Measurements from ENCODE around the gene RBPJ.

RBPJ gene

DNA sequence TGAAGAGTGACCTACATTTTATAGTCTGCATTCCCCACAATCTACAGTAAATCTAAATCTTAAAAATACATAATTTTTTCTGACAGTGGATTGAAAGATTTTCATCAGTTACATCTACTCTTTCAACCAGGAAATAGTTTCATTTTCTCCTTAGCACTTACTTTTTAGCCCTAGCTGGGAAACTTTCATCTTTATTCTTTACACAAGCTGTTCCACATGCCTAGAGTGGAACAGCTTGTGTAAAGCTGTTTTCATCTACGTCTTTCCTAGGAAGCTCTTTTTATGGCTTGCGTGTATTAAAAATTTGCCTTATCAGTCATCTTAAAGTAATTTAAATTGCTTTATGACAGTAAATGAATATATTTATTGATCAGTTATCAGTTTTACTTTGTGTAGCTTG lies 40.5 kb downstream of the RBPJ start:
- 100% methylated on average over 1 of the region's 2 CpGs for WGBS
- no peaks in the 10 kb centered on the region for H3K27me3 ChIP-seq (ENCODE audit: insufficient read depth, low read length)
- no peak overlapping the region for H3K27ac ChIP-seq (ENCODE audit: low read depth, low read length)
- H3K36me3 ChIP-seq (ENCODE audit: insufficient read depth, low read length) = peaks cover 2% of the 10 kb centered on the region; the same call in 1 of the 2 replicates
- H3K9ac ChIP-seq (ENCODE audit: low read depth, low read length) = no peak overlapping the region
- no peak overlapping the region for H3K4me3 ChIP-seq (ENCODE audit: low read length)
- H3K9me3 ChIP-seq (ENCODE audit: insufficient read depth, low read depth, low read length) = no peaks in the 10 kb centered on the region
- peaks cover 17% of the 10 kb centered on the region for H3K4me1 ChIP-seq (ENCODE audit: insufficient read depth, low read length)

DNA sequence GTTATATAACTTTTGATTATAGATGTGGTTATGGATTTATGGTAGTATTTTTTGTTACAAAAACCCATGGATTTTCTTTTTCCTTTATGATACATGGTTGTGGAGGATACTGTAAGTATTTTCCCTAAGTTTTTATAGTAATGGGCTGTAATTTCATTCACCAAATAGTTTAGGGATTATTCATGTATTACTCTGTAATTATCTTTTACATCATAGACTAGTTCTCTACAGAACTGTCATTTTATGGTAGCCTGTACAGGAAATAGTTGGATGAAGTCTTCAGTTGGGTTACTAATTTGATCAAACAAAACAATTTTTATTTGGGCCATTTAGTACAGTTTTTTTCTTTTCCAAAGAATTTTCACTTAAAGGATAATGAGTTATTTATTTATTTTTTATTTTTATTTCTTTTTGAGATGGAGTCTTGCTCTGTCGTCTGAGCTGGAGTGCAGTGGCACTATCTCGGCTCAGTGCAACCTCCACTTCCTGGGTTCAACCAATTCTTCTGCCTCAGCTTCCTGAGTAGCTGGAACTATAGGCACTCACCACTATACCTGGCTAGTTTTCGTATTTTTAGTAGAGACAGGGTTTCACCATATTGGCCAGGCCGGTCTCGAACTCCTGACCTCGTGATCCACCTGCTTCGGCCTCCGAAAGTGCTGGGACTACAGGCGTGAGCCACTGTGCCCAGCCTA lies 42.1 kb downstream of the RBPJ start:
- Histone ChIP-seq H3K27me3 (ENCODE audit: insufficient read depth, low read length) (no peaks in the 10 kb centered on the region), H3K4me3 (ENCODE audit: low read length) (no peak overlapping the region), H3K9me3 (ENCODE audit: insufficient read depth, low read depth, low read length) (no peaks in the 10 kb centered on the region), H3K36me3 (ENCODE audit: insufficient read depth, low read length) (peaks cover 9% of the 10 kb centered on the region; the same call in 1 of the 2 replicates), H3K27ac (ENCODE audit: low read depth, low read length) (no peak overlapping the region), H3K4me1 (ENCODE audit: insufficient read depth, low read length) (peaks cover 22% of the 10 kb centered on the region), H3K9ac (ENCODE audit: low read depth, low read length) (no peak overlapping the region)
- 97% methylated on average over 9 of the region's 9 CpGs for WGBS

DNA sequence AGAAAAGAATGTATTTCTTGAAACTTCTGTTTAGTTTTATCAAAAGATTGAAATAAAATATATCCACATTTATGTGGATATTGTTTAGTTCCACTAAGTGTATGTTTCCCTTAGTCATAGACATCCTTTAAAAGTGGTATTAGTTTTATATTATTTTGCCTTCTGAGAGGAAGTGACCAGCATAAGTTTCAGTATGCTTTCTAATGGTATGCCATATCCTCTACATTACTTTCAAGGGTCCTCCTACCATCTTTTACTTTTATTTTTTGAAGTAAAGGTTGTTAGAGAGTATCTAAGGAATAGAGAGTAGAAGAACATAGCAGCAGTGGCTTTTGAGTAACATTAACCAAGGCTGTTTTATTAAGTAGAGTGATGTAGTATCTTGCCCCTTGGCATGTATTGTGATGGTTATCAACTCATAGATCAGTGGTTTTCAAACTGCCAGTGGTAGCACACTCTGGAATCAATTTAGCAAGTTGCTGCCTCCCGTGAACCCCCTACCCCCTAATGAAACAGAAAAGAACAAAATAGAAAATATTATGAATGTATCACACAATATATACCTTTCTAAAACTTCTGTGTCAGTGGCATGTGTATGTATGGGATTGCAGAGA lies 44.8 kb downstream of the RBPJ start:
- WGBS = no CpG with 5 or more reads among the region's 1 CpG
- Histone ChIP-seq H3K9me3 (ENCODE audit: insufficient read depth, low read depth, low read length) (no peaks in the 10 kb centered on the region), H3K27me3 (ENCODE audit: insufficient read depth, low read length) (no peaks in the 10 kb centered on the region), H3K4me3 (ENCODE audit: low read length) (no peak overlapping the region), H3K9ac (ENCODE audit: low read depth, low read length) (no peak overlapping the region), H3K4me1 (ENCODE audit: insufficient read depth, low read length) (peaks cover 26% of the 10 kb centered on the region), H3K27ac (ENCODE audit: low read depth, low read length) (no peak overlapping the region), H3K36me3 (ENCODE audit: insufficient read depth, low read length) (peaks cover 12% of the 10 kb centered on the region; the same call in 1 of the 2 replicates)

DNA sequence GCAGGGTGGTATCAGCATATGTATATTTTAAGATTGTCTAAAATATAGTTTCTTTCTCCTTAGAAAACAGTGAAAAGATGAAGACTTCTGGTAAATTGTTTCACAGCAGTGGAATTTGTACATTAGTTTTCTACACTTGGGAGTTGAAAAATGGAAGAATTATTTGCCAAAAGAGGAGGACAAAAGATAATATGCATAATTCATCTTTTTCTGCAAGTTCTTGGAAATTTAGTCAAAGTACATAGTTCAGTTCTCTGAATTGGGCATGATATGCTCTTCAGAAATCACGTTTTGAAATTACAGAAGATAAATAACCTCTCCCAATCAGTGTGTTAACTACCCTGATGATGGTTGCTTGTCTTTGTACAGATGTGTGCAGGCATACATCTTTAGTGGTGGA lies 47.0 kb downstream of the RBPJ start:
- Histone ChIP-seq H3K4me3 (ENCODE audit: low read length) (no peak overlapping the region), H3K9me3 (ENCODE audit: insufficient read depth, low read depth, low read length) (no peaks in the 10 kb centered on the region), H3K27ac (ENCODE audit: low read depth, low read length) (0 out of 2 replicates have a peak overlapping the region, but pooled peaks have one; percentile 9), H3K9ac (ENCODE audit: low read depth, low read length) (no peak overlapping the region), H3K4me1 (ENCODE audit: insufficient read depth, low read length) (peaks cover 41% of the 10 kb centered on the region), H3K36me3 (ENCODE audit: insufficient read depth, low read length) (peaks cover 12% of the 10 kb centered on the region; the same call in 1 of the 2 replicates), H3K27me3 (ENCODE audit: insufficient read depth, low read length) (no peaks in the 10 kb centered on the region)
- 90% methylated on average over 1 of the region's 1 CpG for WGBS

DNA sequence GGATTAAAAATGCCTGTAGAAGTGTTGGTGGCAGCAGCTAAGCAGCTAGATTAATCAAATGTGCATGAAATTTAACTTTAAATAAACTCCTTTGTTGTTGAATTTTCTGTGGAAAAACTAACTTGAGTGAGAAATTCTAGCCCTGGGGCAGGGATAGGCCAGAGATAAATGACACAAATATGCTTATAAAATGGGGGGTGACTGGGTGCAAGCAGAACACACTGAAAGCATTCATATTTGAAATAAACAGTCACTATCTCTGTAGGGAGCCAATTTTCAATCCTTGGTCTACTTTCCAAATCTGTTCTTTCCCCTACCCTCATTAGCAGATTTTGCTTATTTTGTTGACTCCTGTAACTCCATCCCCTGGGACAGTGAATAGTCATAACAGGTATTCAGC lies 47.9 kb downstream of the RBPJ start:
- peaks cover 45% of the 10 kb centered on the region for H3K4me1 ChIP-seq (ENCODE audit: insufficient read depth, low read length)
- H3K4me3 ChIP-seq (ENCODE audit: low read length) = no peak overlapping the region
- H3K36me3 ChIP-seq (ENCODE audit: insufficient read depth, low read length) = peaks cover 12% of the 10 kb centered on the region; the same call in 1 of the 2 replicates
- peak overlapping the region; percentile 31; the same call in 1 of the 2 replicates for H3K27ac ChIP-seq (ENCODE audit: low read depth, low read length)
- no peaks in the 10 kb centered on the region for H3K9me3 ChIP-seq (ENCODE audit: insufficient read depth, low read depth, low read length)
- no peak overlapping the region for H3K9ac ChIP-seq (ENCODE audit: low read depth, low read length)
- H3K27me3 ChIP-seq (ENCODE audit: insufficient read depth, low read length) = no peaks in the 10 kb centered on the region

DNA sequence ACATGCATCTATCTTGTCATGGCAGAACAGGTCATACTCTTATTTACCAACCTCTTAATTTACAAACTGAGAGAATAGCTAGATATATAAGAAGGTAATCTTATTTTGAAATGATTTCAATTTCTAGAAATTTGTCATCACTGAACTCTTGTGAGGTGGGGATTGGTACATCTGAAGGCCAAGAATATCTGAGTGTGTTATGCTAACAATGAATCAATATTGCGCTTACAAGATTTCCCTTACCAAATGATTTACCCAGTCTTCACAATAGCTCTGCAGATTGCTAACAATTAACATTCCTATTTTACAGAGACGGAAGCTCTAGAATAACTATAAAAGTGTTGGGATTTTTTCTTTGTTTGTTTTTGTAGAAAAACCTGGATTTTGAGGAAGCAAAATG lies 48.3 kb downstream of the RBPJ start:
- Histone ChIP-seq H3K4me3 (ENCODE audit: low read length) (no peak overlapping the region), H3K4me1 (ENCODE audit: insufficient read depth, low read length) (peaks cover 45% of the 10 kb centered on the region)

DNA sequence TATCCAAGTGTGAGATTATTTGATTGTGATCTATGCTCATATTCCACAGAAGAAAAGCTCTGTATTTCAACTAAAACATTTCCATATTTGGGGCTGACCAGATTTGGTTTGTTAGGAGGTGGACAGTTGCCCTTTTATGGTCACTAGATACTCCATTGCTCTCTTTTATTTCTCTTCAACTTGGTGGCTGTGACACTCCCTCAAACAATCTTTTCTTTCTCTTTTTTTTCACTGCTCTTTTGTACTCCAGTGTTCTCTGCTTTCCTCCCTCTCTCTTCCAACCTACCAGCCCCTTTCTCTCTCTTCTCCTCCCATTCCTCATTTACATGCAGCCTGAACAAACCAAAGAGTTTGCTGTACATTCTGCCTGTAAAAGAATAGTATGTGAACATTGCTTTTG lies 48.8 kb downstream of the RBPJ start:
- peaks cover 45% of the 10 kb centered on the region for H3K4me1 ChIP-seq (ENCODE audit: insufficient read depth, low read length)
- no peak overlapping the region for H3K9ac ChIP-seq (ENCODE audit: low read depth, low read length)
- H3K27ac ChIP-seq (ENCODE audit: low read depth, low read length) = peak overlapping the region; percentile 28; the same call in 1 of the 2 replicates
- no peak overlapping the region for H3K4me3 ChIP-seq (ENCODE audit: low read length)
- H3K27me3 ChIP-seq (ENCODE audit: insufficient read depth, low read length) = no peaks in the 10 kb centered on the region
- H3K9me3 ChIP-seq (ENCODE audit: insufficient read depth, low read depth, low read length) = no peaks in the 10 kb centered on the region
- peaks cover 12% of the 10 kb centered on the region; the same call in 1 of the 2 replicates for H3K36me3 ChIP-seq (ENCODE audit: insufficient read depth, low read length)

More for the DNA sequence above, 48.3 kb downstream of the RBPJ start:
- no peaks in the 10 kb centered on the region for H3K27me3 ChIP-seq (ENCODE audit: insufficient read depth, low read length)
- no peak overlapping the region for H3K9ac ChIP-seq (ENCODE audit: low read depth, low read length)
- H3K36me3 ChIP-seq (ENCODE audit: insufficient read depth, low read length) = peaks cover 12% of the 10 kb centered on the region; the same call in 1 of the 2 replicates
- WGBS = 91% methylated on average over 2 of the region's 2 CpGs
- no peaks in the 10 kb centered on the region for H3K9me3 ChIP-seq (ENCODE audit: insufficient read depth, low read depth, low read length)
- H3K27ac ChIP-seq (ENCODE audit: low read depth, low read length) = peak overlapping the region; percentile 28; the same call in 1 of the 2 replicates

DNA sequence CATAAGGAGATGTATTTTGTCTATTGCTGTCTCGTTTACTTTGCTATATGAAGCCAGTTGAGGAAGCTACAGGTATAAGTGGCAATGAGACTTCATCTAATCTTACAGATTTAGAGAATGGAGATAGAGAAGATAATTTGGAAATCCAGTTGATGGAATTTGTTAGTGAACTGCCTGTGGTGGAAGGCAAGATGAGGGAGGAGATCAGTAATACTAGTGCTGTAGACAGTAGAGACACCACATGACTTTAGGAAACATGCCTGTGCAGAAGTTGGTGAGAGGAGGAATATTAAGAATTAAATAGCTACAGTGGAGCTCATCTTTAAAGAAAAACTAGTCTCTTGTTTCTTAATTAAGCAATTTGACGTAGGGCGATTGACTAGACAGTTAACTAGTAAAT lies 51.3 kb downstream of the RBPJ start:
- Histone ChIP-seq H3K27me3 (ENCODE audit: insufficient read depth, low read length) (no peaks in the 10 kb centered on the region), H3K4me1 (ENCODE audit: insufficient read depth, low read length) (peaks cover 50% of the 10 kb centered on the region), H3K36me3 (ENCODE audit: insufficient read depth, low read length) (peaks cover 7% of the 10 kb centered on the region; the same call in 1 of the 2 replicates), H3K9me3 (ENCODE audit: insufficient read depth, low read depth, low read length) (no peaks in the 10 kb centered on the region), H3K4me3 (ENCODE audit: low read length) (no peak overlapping the region), H3K27ac (ENCODE audit: low read depth, low read length) (no peak overlapping the region; the same call in 1 of the 2 replicates), H3K9ac (ENCODE audit: low read depth, low read length) (no peak overlapping the region)
- WGBS = 98% methylated on average over 3 of the region's 3 CpGs

DNA sequence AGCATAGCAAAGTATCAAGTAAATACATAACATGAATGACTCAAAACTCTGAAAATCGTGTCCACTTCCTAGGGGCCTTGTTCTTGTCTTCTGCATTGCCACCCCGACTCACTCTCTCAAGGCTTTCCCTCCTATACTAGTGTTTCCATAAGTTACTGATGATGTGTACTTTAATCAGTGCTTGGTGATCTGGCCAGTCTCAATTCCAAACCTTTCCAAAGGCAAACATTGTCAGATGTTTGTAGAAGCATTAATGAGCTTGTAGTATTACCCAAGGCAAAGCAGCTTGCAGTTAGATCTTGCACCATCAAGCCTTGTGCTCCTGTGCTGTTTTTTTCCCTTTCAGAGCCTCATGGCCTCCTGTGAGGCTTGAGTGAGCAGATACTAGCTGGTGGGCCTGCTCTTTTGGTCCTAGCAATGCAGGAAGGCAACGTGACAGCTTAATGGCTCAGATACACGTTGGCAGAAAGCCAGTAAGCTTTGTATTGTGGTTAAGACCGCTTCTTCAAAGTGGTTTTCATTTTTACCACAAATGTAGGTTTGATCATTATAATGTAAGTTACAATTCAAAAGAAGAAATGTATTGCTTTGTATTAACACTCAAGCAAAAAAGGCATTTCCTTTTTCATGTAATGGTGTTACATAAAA lies 51.8 kb downstream of the RBPJ start:
- Histone ChIP-seq H3K9me3 (ENCODE audit: insufficient read depth, low read depth, low read length) (no peaks in the 10 kb centered on the region), H3K4me1 (ENCODE audit: insufficient read depth, low read length) (peaks cover 53% of the 10 kb centered on the region), H3K27me3 (ENCODE audit: insufficient read depth, low read length) (no peaks in the 10 kb centered on the region), H3K27ac (ENCODE audit: low read depth, low read length) (no peak overlapping the region), H3K36me3 (ENCODE audit: insufficient read depth, low read length) (peaks cover 5% of the 10 kb centered on the region; the same call in 1 of the 2 replicates), H3K4me3 (ENCODE audit: low read length) (no peak overlapping the region), H3K9ac (ENCODE audit: low read depth, low read length) (no peak overlapping the region)
- 64% methylated on average over 5 of the region's 5 CpGs for WGBS

DNA sequence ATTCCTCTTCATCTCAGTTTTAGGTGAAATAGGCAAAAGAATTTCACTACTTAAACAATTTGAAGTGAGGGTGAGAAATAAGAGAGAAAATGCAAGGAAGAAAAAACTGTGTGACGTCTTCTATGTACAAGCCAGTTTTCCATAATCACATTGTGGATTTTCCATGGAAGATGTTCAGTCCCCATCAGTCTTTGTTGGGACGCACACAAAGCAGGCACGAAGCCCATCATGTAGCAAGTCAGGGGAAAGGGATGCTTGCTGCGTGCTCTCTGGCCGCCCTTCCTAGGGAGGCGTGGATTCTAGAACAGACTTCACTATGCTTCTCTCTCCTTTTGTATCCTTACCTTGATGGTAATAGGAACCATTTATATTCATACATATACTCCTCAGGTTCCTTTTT lies 54.7 kb downstream of the RBPJ start:
- H3K27me3 ChIP-seq (ENCODE audit: insufficient read depth, low read length) = no peaks in the 10 kb centered on the region
- 87% methylated on average over 6 of the region's 6 CpGs for WGBS
- no peak overlapping the region for H3K4me3 ChIP-seq (ENCODE audit: low read length)

More for the DNA sequence above, 54.7 kb downstream of the RBPJ start:
- Histone ChIP-seq H3K9ac (ENCODE audit: low read depth, low read length) (no peak overlapping the region), H3K4me1 (ENCODE audit: insufficient read depth, low read length) (peaks cover 36% of the 10 kb centered on the region), H3K36me3 (ENCODE audit: insufficient read depth, low read length) (no peaks in the 10 kb centered on the region), H3K9me3 (ENCODE audit: insufficient read depth, low read depth, low read length) (no peaks in the 10 kb centered on the region), H3K27ac (ENCODE audit: low read depth, low read length) (no peak overlapping the region)

Measured in HUES64 (cell line).